HG03558 (cell line): ENCODE results near the gene TEKTIP1.
A peak's percentile ranks its signal among the peaks of the same experiment; 100 is the strongest.

Source experiments
- ATAC-seq: cut with Tn5 transposase; IDR thresholded peaks from one replicate; pipeline ENCODE4 v1.9.1; 2021; ENCODE audit warnings: moderate number of reproducible peaks; ENCODE audit not compliant: unreplicated experiment; ENCODE audit errors: extremely low read depth

TEKTIP1 gene

DNA sequence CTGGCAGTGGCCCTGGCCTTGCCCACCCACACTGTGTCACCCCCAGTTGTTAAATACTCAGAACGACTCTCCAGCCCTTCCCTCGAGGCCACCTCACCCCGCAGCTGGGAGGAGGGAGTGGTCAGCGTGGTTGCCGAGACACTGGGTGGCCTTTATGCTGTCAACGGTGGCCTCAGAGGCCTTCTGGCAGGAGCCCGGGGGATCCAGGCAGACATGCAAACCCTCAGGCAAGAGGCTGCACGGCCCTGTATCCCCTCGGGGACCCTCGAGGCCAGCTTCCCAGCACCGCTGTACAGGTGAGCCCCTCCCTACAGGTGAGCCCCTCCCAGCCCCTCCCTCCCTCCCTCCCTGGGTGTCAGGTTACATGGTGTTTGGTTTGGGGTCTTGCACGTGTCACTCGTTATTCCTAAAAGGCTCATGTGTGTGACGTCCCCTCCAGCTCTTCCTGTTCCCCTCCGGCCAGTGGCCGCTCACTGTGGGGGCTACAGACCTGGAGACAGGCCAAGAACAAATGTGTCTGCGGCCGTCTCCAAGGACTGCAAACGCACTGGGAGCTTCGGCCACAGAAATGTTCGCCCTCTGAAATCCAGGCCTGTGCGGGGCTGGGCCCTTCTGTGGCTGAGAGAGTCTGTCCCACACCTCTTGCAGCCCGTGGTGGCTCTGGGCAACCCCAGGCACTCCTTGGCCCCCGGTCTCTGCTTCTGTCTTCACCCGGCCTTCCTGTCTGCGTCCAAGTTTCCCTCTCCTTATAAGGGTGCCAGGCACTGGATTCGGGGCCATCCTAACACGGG, at the start of gene TEKTIP1:
Gene TEKTIP1 (plus strand): TSS at position 210 of the 791 bp plus-strand sequence. CDS start 4 bp downstream, at position 214.
- no peak for ATAC-seq

GRCh38 chr19:3491396-3492119, 47.4 kb upstream of the TEKTIP1 start:
- ATAC-seq: no peak

- no peak for ATAC-seq
Measured at GRCh38 chr19:3492131-3492839, 46.7 kb upstream of the TEKTIP1 start.

DNA sequence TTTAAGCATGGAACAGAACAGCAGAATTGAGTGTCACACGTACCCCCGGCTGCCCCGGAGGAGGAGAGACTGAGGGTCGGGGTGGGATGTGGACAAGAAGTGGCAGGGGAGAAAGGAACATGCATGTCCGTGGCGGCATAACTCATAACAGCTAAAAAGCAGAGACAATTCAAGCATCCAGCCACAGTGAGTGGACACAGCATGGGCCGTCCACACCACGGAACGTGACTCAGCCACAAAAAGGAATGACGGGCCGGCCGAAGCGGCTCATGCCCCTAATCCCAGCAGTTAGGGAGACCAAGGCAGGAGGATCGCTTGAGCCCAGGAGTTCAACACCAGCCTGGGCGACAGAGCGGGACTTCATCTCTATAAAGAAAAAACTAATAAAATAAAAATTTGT, 46.1 kb upstream of the TEKTIP1 start:
- no peak for ATAC-seq

- ATAC-seq: no peak
Measured at GRCh38 chr19:3493651-3494050, 45.3 kb upstream of the TEKTIP1 start.

GRCh38 chr19:3494051-3494450, 44.9 kb upstream of the TEKTIP1 start:
- ATAC-seq: no peak

DNA sequence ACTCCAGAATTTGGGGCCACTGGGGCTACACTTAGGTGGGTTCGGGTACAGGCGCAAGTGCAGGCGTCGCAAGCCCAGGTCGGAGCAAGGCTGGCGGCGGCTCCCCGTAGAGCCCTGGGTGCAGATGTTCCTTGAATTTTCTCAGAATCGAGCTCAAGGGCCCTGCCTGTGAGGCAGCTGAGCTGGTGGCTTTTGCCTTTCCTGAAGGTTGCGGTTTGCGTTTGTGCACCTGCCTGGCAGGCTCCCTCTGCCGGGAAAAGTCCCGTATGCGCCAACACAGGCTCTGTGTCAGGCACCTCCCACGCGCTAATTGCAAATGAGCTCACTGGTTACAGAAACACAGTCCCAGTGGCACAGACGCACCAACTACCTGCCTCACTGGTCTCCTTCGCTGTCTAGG, 44.4 kb upstream of the TEKTIP1 start:
- ATAC-seq: no peak

GRCh38 chr19:3496392-3497273, 42.3 kb upstream of the TEKTIP1 start:
- ATAC-seq: no peak

DNA sequence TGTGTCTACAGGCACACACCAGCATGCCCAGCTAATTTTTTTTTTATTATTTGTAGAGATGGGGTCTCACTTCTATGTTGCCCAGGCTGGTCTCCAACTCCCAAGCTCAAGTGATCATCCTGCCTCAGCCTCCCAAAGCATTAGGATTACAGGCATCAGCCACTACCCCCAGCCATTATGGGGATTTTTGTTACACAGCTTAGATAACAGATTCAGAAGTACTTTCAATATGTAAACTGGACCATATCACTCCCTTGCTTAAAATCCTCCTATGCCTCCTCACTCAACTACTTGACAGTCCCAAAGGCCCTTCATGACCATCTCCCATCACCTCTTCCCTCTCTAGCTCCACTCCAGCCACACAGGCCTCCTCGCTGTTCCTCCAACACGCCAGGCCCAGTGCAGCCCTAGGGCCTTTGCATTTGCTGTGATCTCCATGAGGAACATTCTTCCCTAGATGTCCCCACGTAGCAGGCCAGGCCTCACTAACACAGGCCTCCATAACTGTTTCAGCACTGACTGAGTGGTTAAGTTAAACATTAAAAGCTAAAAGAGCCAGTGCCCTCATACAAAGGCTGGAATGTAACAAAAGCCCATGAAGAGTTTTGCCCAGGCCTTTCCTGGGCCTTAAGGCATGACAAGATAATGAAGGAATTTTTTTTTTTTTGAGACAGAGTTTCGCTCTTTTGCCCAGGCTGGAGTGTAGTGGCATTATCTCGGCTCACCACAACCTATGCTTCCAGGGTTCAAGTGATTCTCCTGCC, 41.0 kb upstream of the TEKTIP1 start:
- ATAC-seq: no peak

- ATAC-seq: no peak
Measured at GRCh38 chr19:3499738-3500428, 39.1 kb upstream of the TEKTIP1 start.

- ATAC-seq: peak; percentile 61
Measured at GRCh38 chr19:3500429-3501101, 38.4 kb upstream of the TEKTIP1 start, which contains the start of gene DOHH. TSS of gene DOHH (minus strand) at chr19:3500674. CDS start at chr19:3496814, 3,860 bp downstream.

GRCh38 chr19:3501780-3502179, 37.2 kb upstream of the TEKTIP1 start:
- no peak for ATAC-seq

- no peak for ATAC-seq
Measured at GRCh38 chr19:3503036-3503572, 35.9 kb upstream of the TEKTIP1 start.

DNA sequence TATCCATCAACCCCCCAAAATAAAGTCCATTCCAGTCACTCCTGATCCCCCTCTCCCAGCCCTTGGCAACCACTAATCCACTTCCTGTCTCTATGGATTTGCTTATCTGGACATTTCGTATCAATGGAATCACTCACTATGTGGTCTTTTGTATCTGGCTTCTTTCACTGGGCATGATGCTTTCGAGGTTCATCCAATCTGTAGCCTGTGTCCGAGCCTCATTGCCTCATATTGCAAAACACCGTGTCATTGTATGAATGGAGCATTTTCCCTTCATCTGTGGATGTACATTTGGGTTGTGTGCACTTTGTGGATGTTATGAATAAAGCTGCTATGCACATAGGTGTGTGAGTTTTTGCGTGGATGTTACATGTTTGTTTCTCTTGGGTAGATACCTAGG, 34.2 kb upstream of the TEKTIP1 start:
- ATAC-seq: no peak

DNA sequence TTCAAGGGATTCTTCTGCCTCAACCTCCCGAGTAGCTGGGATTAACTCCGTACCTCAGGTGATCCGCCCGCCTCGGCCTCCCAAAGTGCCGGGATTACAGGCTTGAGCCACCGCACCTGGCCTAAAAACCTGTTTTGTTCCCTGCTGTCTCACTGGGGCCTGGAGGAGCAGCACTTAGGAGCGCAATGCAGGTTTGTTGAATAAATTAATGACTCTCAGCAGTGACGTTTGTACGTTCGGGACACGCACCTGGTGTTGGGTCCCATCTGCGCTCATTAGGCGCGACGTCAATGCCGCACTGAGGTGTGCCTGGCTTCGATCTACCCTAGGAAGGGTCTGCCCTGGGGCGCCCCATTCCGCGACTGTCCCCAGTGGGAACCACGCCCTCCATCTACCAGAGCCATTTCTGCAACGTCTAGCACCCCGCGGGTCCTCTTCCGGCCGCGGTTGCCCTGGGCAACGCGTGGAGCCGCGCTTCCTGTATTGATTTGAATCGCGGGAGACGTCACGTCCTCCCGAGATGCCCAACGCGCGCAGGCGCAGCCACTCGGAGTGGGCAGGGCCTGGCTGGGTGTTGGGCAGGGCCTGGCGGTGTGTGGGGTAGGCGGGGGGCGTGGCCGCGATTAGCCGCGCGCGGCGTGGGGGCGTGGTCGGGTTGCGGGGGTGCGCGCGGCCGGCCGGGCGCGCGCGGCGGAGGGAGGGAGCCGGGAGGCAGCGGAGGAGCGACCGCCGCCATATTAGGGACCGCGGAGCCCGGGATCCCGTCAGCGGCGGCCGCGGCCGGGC, 33.2 kb upstream of the TEKTIP1 start, which contains the start of gene FZR1:
Gene FZR1 (plus strand): TSS at position 714 of the 786 bp plus-strand sequence. CDS start 16,679 bp downstream, outside the sequence.
- peak; percentile 92 for ATAC-seq

GRCh38 chr19:3506384-3507340, 32.3 kb upstream of the TEKTIP1 start:
- ATAC-seq: no peak
